ENCODE measurements around the gene PRTG.

DNA sequence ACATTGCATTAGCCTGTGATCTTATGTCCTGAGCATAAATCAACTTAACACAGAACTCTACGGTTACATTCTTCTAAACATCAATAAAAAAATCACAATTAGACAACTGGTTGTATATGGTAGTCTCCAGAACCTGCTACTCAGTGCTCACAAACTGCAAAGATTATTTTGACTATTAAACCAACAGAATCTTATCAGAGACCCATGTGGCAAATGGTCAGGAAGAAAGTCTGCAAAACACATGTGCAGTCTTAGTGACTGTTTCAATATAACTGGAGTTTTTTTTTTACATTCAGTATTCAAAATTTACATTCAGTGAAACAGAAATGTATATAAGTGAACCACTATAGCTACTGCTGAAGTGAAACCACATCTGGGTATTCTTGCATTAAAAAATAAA is 127.5 kb downstream of the PRTG start:
- TF ChIP-seq, protein P1, sequence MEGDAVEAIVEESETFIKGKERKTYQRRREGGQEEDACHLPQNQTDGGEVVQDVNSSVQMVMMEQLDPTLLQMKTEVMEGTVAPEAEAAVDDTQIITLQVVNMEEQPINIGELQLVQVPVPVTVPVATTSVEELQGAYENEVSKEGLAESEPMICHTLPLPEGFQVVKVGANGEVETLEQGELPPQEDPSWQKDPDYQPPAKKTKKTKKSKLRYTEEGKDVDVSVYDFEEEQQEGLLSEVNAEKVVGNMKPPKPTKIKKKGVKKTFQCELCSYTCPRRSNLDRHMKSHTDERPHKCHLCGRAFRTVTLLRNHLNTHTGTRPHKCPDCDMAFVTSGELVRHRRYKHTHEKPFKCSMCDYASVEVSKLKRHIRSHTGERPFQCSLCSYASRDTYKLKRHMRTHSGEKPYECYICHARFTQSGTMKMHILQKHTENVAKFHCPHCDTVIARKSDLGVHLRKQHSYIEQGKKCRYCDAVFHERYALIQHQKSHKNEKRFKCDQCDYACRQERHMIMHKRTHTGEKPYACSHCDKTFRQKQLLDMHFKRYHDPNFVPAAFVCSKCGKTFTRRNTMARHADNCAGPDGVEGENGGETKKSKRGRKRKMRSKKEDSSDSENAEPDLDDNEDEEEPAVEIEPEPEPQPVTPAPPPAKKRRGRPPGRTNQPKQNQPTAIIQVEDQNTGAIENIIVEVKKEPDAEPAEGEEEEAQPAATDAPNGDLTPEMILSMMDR (IDR thresholded peaks at IDR 0.05) = no peak
- no peak for TF ChIP-seq POLR2A (IDR thresholded peaks at IDR 0.05)
